HepG2 (cell line): Measurements from ENCODE around the gene IL6R. TPM values are rescaled to one million over a fixed set of nuclear protein-coding genes. Genes with fewer than 3 reads are reported as not detected.

Experiments
- ATRX ChIP-seq: sonication (generic); formaldehyde crosslinking; IDR thresholded peaks from 2 replicates; pipeline ENCODE4 v1.4.0; 2020; ENCODE audit warnings: missing genetic modification reagents, borderline replicate concordance
- DPF2 ChIP-seq: sonication (generic); formaldehyde crosslinking; IDR thresholded peaks from 2 replicates; pipeline ENCODE4 v1.4.0; 2020; ENCODE audit warnings: mild to moderate bottlenecking, low read depth, missing genetic modification reagents, borderline replicate concordance
- ETV5 ChIP-seq: IDR thresholded peaks from 2 replicates; pipeline ENCODE4 v1.6.1; 2018; ENCODE audit warnings: missing biosample characterization, missing genetic modification reagents, inconsistent platforms, borderline replicate concordance
- FOXA3 ChIP-seq: IDR thresholded peaks from 2 replicates; pipeline ENCODE4 v1.6.1; 2016; ENCODE audit warnings: missing genetic modification reagents, missing compliant biosample characterization
- HDAC2 ChIP-seq: sonication (generic); formaldehyde crosslinking; IDR thresholded peaks from 2 replicates; pipeline ENCODE4 v1.4.0; 2020; ENCODE audit warnings: missing genetic modification reagents
- MXI1 ChIP-seq: IDR thresholded peaks from 3 replicates; pipeline ENCODE4 v1.6.1; 2012; ENCODE audit warnings: low read depth, low read length, inconsistent platforms, borderline replicate concordance
- NR2C2 ChIP-seq: sonication (generic); formaldehyde crosslinking; IDR thresholded peaks from 2 replicates; pipeline ENCODE4 v1.4.0; 2020; ENCODE audit warnings: missing genetic modification reagents, mild to moderate bottlenecking, moderate library complexity, borderline replicate concordance
- RFXANK ChIP-seq: IDR thresholded peaks from 2 replicates; pipeline ENCODE4 v1.6.1; 2016
- SAFB2 ChIP-seq: sonication (generic); formaldehyde crosslinking; IDR thresholded peaks from 2 replicates; pipeline ENCODE4 v1.5.1; 2020; ENCODE audit warnings: missing genetic modification reagents, low read depth, mild to moderate bottlenecking, borderline replicate concordance
- SMAD9 ChIP-seq: sonication (generic); formaldehyde crosslinking; IDR thresholded peaks from 2 replicates; pipeline ENCODE4 v1.5.1; 2020; ENCODE audit warnings: mild to moderate bottlenecking, missing genetic modification reagents
- SSRP1 ChIP-seq: IDR thresholded peaks from 2 replicates; pipeline ENCODE4 v1.6.1; 2016; ENCODE audit warnings: control low read depth
- STAT5B ChIP-seq: sonication (generic); formaldehyde crosslinking; IDR thresholded peaks from 2 replicates; pipeline ENCODE4 v1.4.0; 2020; ENCODE audit warnings: missing genetic modification reagents
- SYNCRIP ChIP-seq: fragments of 200-400 bp; formaldehyde crosslinking; IDR thresholded peaks from 2 replicates; pipeline ENCODE4 v1.6.1; 2018; ENCODE audit warnings: mild to moderate bottlenecking, low read depth, low read length; ENCODE audit not compliant: insufficient read depth
- TOPORS ChIP-seq: sonication (generic); formaldehyde crosslinking; IDR thresholded peaks from 2 replicates; pipeline ENCODE4 v1.8.0; 2023; ENCODE audit warnings: mild to moderate bottlenecking, missing genetic modification reagents
- ZMAT3 ChIP-seq: sonication (generic); formaldehyde crosslinking; conservative IDR thresholded peaks from 2 replicates; pipeline ENCODE4 v1.7.0; 2021; ENCODE audit warnings: missing genetic modification reagents
- ZNF3 ChIP-seq: IDR thresholded peaks from 2 replicates; pipeline ENCODE4 v1.7.0; 2017; ENCODE audit warnings: inconsistent platforms
- ZNF589 ChIP-seq: sonication (generic); formaldehyde crosslinking; conservative IDR thresholded peaks from 2 replicates; pipeline ENCODE4 v1.8.0; 2022; ENCODE audit warnings: mild to moderate bottlenecking, moderate library complexity, missing genetic modification reagents
- ZNF629 ChIP-seq: sonication (generic); formaldehyde crosslinking; conservative IDR thresholded peaks from 2 replicates; pipeline ENCODE4 v1.5.0; 2020; ENCODE audit warnings: missing genetic modification reagents
- ZNF776 ChIP-seq: sonication (generic); formaldehyde crosslinking; IDR thresholded peaks from 2 replicates; pipeline ENCODE4 v1.4.0; 2020; ENCODE audit warnings: mild to moderate bottlenecking, missing genetic modification reagents
- polyA plus RNA-seq, 8 experiments: library from polyadenylated mRNA; depleted of rRNA in 3 of 8; stranded (reverse) in 7 of 8; unstranded in 1 of 8; fragments of >200 nt; fragmentation: Illumina TruSeq in 4 of 8; extraction: Trizol in 4 of 8; gene quantifications; 2 replicates each; pipeline versions ENCODE4 v1.2.1 to v1.2.3, GENCODE V29; 2011 to 2016; ENCODE audit warnings: low read depth in 4 of 8, missing spikeins in 1 of 8, mixed read lengths in 1 of 8; ENCODE audit not compliant: insufficient read depth in 1 of 8
- total RNA-seq, 5 experiments: library from RNA; depleted of rRNA; stranded (reverse); fragments of >200 nt; fragmentation: Illumina TruSeq; extraction: Trizol; gene quantifications; 2 replicates each; pipeline ENCODE4 v1.2.3, GENCODE V29; 2016; ENCODE audit warnings: low read depth in 1 of 5
- TF ChIP-seq, protein P1 (sequence below): sonication (generic); formaldehyde crosslinking; IDR thresholded peaks from 2 replicates; pipeline ENCODE4 v1.8.1; 2022; ENCODE audit warnings: low read depth, mild to moderate bottlenecking, missing genetic modification reagents
- TF ChIP-seq, protein P2 (sequence below): IDR thresholded peaks from 2 replicates; pipeline ENCODE4 v1.6.1; 2012; ENCODE audit warnings: inconsistent platforms
- TF ChIP-seq, protein P3 (sequence below): sonication (generic); formaldehyde crosslinking; IDR thresholded peaks from 2 replicates; pipeline ENCODE4 v1.9.0; 2022; ENCODE audit warnings: low read depth, missing genetic modification reagents
- TF ChIP-seq, protein P4 (sequence below): sonication (generic); formaldehyde crosslinking; IDR thresholded peaks from 2 replicates; pipeline ENCODE4 v1.4.0; 2020; ENCODE audit warnings: missing genetic modification reagents
- TF ChIP-seq, protein P5 (sequence below): sonication (generic); formaldehyde crosslinking; IDR thresholded peaks from 2 replicates; pipeline ENCODE4 v1.4.0; 2020; ENCODE audit warnings: missing genetic modification reagents, mild to moderate bottlenecking, borderline replicate concordance

Gene IL6R
- total and polyA plus RNA-seq, 2 of the 13 experiments (the other 11 are each of a cell fraction or from before 2014, with no cell fraction given) = 5.0 to 24.5 TPM

DNA sequence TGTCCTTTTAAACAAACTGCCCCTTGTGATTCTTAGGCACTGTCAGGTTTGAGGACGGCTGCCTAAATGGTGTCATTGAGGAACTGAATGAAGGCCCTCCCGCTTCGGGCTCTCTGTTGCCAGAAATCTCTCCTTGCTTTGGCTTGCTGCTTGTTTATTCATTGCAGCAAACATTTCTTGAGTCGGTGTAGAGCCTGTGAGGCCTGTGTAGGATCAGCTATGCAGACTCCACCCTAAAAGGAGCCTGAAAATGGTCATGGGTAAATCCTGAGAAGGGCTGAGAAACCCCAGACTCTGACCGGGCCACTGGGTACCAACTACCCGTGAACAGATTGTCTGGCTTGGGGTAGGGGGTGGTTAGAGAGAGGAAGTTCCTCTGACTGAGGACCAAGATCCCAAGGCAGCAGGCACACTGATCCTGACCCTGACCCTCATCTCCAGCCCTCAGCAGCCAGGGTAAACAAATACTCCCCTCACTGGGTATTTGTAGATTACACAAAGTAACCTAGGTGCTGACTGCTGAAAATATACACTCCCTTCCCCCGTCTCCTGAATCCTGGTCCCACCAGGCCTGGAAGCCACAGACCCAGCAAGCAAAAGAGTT, 3.1 kb downstream of the IL6R start (continued):
- 0 out of 2 replicates have a peak, but pooled peaks have one; percentile 56 for TF ChIP-seq SMAD9 (CRISPR knock-in tag)
- no peak for TF ChIP-seq MXI1
- TF ChIP-seq ZNF776 = no peak
- TF ChIP-seq ZNF629 (CRISPR knock-in tag) = no peak
- TF ChIP-seq, protein P1, sequence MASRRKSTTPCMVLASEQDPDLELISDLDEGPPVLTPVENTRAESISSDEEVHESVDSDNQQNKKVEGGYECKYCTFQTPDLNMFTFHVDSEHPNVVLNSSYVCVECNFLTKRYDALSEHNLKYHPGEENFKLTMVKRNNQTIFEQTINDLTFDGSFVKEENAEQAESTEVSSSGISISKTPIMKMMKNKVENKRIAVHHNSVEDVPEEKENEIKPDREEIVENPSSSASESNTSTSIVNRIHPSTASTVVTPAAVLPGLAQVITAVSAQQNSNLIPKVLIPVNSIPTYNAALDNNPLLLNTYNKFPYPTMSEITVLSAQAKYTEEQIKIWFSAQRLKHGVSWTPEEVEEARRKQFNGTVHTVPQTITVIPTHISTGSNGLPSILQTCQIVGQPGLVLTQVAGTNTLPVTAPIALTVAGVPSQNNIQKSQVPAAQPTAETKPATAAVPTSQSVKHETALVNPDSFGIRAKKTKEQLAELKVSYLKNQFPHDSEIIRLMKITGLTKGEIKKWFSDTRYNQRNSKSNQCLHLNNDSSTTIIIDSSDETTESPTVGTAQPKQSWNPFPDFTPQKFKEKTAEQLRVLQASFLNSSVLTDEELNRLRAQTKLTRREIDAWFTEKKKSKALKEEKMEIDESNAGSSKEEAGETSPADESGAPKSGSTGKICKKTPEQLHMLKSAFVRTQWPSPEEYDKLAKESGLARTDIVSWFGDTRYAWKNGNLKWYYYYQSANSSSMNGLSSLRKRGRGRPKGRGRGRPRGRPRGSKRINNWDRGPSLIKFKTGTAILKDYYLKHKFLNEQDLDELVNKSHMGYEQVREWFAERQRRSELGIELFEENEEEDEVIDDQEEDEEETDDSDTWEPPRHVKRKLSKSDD (CRISPR knock-in tag) = no peak
- TF ChIP-seq, protein P2, sequence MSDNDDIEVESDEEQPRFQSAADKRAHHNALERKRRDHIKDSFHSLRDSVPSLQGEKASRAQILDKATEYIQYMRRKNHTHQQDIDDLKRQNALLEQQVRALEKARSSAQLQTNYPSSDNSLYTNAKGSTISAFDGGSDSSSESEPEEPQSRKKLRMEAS = no peak
- TF ChIP-seq, protein P3, sequence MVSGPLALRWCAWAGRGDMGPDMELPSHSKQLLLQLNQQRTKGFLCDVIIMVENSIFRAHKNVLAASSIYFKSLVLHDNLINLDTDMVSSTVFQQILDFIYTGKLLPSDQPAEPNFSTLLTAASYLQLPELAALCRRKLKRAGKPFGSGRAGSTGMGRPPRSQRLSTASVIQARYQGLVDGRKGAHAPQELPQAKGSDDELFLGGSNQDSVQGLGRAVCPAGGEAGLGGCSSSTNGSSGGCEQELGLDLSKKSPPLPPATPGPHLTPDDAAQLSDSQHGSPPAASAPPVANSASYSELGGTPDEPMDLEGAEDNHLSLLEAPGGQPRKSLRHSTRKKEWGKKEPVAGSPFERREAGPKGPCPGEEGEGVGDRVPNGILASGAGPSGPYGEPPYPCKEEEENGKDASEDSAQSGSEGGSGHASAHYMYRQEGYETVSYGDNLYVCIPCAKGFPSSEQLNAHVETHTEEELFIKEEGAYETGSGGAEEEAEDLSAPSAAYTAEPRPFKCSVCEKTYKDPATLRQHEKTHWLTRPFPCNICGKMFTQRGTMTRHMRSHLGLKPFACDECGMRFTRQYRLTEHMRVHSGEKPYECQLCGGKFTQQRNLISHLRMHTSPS = no peak
- TF ChIP-seq SYNCRIP = no peak
- TF ChIP-seq ETV5 (CRISPR knock-in tag) = peak; percentile 30; the same call in 1 of the 2 replicates
- TF ChIP-seq NR2C2 (CRISPR knock-in tag) = no peak
- no peak for TF ChIP-seq ZNF589
- TF ChIP-seq STAT5B (CRISPR knock-in tag) = no peak
- TF ChIP-seq ZNF3 (CRISPR knock-in tag) = no peak
- no peak for TF ChIP-seq SAFB2 (CRISPR knock-in tag)
- peak; percentile 70; the same call in 1 of the 2 replicates for TF ChIP-seq HDAC2 (CRISPR knock-in tag)
- peak; percentile 82 for TF ChIP-seq FOXA3 (CRISPR knock-in tag)
- no peak for TF ChIP-seq ATRX
- no peak for TF ChIP-seq SSRP1 (CRISPR knock-in tag)
- TF ChIP-seq RFXANK (CRISPR knock-in tag) = no peak
- TF ChIP-seq, protein P4, sequence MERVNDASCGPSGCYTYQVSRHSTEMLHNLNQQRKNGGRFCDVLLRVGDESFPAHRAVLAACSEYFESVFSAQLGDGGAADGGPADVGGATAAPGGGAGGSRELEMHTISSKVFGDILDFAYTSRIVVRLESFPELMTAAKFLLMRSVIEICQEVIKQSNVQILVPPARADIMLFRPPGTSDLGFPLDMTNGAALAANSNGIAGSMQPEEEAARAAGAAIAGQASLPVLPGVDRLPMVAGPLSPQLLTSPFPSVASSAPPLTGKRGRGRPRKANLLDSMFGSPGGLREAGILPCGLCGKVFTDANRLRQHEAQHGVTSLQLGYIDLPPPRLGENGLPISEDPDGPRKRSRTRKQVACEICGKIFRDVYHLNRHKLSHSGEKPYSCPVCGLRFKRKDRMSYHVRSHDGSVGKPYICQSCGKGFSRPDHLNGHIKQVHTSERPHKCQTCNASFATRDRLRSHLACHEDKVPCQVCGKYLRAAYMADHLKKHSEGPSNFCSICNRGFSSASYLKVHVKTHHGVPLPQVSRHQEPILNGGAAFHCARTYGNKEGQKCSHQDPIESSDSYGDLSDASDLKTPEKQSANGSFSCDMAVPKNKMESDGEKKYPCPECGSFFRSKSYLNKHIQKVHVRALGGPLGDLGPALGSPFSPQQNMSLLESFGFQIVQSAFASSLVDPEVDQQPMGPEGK (CRISPR knock-in tag) = peak; percentile 45; the same call in 1 of the 2 replicates
- TF ChIP-seq TOPORS (CRISPR knock-in tag) = no peak
- TF ChIP-seq, protein P5, sequence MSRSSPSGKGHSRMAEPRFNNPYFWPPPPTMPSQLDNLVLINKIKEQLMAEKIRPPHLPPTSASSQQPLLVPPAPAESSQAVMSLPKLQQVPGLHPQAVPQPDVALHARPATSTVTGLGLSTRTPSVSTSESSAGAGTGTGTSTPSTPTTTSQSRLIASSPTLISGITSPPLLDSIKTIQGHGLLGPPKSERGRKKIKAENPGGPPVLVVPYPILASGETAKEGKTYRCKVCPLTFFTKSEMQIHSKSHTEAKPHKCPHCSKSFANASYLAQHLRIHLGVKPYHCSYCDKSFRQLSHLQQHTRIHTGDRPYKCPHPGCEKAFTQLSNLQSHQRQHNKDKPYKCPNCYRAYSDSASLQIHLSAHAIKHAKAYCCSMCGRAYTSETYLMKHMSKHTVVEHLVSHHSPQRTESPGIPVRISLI (CRISPR knock-in tag) = no peak
- peak; percentile 26; the same call in 1 of the 2 replicates for TF ChIP-seq DPF2 (CRISPR knock-in tag)
- TF ChIP-seq ZMAT3 = no peak
